ENCODE data around the gene CLASP2.
"Not testable (repeated sequence)": the region's sequence is repeated elsewhere in the genome, so short reads cannot be mapped to it uniquely, and the experiment has no call there.

Gene CLASP2

DNA sequence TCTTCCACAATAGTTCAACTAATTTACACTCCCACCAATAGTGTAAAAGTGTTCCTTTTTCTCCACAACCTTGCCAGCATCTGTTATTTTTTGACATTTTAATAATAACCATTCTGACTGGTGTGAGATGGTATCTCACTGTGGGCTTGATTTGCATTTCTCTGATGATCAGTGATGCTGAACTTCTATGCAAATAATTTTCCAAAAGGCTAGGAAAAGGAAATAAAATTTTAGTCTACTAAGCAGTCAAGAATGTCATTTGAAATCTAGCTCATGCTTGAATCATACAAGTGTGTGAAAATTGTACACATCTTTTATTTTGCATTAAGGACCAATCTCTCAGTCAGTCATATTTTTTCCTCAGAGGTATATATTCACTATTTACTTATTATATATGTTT lies 176.1 kb downstream of the CLASP2 start:
- DNase-seq (ENCODE audit: low spot score) = no peak

DNA sequence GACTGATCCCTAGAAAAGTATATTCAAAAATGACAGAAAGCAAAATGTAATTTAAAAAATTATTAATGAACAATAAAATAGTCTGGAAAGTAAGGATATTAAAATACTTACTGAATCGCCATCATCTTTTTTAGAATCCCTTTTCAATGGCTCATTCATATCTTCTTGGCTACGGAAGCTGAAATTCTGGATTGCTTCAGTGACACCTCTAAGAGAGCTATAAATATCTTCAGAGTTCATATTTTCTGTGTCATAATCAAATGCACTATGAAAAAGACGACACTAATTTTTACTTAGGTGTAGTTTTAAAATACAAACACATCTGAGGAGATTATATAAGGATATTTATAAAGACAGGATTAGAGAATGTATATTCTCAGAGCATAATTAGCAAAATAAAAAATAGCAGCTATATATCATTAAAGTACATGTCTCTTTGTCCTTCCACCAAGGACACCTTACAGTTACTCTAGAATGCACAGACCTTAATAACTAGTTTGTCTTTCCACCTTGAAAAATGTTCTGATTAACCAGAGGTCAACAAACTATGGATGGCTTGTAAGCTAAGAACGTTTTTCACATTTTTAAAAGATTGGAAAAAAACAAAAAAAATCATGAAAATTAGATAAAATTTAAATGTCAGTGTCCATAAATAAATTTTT lies 179.2 kb downstream of the CLASP2 start:
- no peak for DNase-seq (ENCODE audit: low spot score)

DNA sequence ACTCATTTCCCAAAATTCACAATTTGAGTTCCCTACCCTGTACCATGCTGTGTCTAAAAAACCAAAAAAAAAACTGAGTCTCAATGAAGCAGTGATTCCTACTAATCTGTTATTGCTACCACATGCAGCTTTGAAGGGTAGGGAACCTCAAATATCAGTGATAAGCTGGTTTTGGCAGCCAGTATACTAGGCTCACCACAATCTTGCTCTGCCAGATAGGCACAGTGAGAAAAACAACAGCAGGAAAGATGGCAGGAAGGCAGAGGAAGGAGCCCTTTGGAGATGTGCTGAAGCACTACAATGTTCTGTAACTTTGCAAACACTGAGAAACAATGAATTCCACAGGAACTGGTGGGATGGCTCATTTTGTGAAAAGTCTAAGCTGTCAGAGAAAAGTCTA lies 180.9 kb downstream of the CLASP2 start:
- DNase-seq (ENCODE audit: low spot score) = no peak

DNA sequence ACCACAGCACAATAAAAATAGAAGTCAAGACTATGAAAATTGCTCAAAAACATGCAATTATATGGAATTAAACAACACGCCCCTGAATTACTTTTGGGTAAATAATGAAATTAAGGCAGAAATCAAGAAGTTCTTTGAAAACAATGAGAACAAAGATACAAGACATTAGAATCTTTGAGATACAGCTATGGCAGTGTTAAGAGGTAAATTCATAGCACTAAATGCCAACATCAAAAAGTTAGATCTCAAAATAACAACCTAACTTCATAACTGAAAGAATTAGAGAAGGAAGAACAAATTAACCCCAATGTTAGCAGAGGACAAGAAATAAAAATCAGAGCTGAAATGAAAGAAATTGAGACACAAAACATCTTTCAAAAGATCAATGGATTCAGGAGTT lies 191.3 kb downstream of the CLASP2 start:
- DNase-seq (ENCODE audit: low spot score) = no peak

DNA sequence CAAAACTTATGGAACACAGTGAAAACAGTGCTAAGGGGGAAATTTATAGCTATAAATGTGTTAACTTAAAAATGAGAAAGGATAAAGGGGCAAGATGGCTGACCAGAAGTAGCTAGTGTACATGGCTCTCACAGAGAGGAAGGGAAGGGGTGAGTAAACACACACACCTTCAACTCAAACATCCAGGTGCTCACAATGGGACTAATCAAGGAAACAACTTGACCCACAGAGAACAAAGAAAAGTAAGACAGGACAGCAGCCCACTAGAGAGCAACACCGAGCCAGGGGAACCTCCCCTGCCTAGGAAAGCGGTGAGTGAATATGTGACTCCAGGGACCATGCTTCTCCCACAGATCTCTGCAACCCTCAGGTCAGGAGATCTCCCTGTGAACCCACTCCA lies 192.8 kb downstream of the CLASP2 start:
- no peak for DNase-seq (ENCODE audit: low spot score)

DNA sequence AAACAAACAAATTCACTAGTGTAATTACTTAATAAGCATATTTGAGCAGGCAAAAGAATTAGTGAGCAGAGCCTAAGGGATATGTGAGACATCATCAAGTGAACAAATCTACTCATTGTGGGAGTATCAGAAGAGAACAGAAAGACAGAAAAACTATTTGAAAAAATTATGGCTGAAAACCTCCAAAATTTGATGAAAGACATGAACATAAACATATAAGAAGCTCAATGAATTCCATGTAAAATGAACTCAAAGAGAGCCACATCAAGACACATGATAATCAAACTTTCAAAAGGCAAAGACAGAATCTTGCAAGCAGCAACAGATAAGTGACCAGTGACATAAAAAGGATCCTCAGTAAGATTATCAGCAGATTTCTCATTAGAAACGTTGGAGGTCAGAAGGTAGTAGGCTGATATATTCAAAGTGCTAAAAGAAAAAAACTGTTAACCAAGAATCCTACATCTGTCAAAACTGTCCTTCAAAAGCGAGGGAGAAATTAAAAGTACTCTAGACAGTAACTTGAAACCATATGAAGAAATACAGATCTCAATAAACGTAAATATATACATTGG lies 194.9 kb downstream of the CLASP2 start:
- no peak for DNase-seq (ENCODE audit: low spot score)

DNA sequence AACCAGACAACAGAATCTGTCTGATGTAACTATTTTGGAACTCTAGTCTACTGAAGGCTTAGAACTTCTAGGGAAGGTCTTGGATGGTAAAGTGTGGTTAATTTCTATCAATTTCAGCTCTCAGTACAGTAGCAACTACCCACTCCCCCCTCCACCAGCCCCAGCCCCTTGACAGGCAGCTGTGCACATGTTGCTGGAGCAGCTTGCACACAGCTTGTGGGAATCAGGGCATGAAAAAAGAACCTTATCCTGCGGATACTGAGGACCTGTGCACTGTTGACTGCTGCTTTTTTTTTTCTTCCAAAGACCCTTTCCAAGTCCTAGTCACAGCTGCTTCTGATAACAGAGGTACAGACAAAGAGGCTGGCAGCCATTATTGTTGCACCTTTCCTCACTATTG lies 196.3 kb downstream of the CLASP2 start:
- DNase-seq (ENCODE audit: low spot score) = no peak

DNA sequence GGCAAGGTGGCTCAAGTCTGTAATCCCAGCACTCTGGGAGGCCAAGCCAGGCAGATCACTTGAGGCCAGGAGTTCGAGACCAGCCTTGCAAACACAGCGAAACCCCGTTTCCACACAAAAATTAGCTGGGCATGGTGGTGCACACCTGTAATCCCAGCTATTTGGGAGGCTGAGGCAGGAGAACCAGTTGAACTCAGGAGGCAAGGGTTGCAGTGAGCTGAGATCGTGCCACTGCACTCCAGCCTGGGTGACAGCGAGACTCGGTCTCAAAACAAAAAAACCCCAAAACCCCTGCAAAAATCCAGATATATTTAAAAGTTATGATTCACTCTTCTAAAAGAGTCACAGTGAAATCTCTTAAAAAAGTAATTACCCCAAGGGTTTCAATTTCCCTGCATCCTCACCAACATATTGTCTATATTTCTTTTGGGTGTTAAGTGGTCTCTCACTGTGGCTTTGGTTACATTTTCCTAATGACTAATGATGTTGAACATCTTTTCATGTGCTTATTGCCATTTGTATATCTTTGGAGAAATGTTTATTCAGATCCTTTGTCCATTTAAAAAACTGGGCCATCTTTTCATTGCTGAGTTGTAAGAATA lies 204.7 kb downstream of the CLASP2 start:
- no peak for DNase-seq (ENCODE audit: low spot score)

DNA sequence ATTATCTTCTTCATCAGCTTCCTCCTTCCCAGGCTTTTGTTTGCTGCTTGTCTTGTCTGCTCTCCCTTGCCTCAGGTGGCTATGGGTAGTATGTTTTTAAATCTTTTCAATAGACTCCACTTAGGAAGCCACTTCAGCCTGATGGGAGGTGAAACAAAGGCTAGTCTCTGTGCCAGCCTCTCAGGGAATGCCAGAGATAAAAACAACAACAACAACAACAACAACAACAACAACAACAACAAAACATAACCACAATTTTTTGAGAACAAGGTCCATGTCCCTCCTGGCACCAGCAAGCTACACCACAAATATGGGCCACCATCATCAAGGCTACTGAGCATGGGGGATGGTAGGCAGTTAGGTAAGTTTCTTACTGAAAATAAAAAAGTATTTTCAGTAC lies 213.0 kb downstream of the CLASP2 start:
- DNase-seq (ENCODE audit: low spot score) = no peak

DNA sequence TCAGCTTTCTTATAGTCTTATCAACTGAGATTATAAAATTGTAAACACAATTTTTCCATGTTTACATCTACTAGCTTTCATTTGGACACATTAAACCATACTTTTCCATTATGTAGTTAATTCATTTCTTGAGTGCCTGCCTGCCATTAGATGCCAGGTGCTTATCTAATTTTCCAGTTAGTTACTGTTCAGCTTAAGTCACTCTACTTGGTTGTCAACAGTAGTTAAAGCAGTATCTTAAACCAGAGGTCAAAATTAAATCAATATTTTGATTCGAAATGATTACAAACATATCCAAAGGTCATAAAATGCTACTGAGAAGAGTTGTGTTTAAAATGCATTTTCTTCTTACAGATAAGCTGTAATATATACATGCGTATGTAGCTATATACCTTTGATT lies 221.6 kb downstream of the CLASP2 start:
- DNase-seq (ENCODE audit: low spot score) = no peak

DNA sequence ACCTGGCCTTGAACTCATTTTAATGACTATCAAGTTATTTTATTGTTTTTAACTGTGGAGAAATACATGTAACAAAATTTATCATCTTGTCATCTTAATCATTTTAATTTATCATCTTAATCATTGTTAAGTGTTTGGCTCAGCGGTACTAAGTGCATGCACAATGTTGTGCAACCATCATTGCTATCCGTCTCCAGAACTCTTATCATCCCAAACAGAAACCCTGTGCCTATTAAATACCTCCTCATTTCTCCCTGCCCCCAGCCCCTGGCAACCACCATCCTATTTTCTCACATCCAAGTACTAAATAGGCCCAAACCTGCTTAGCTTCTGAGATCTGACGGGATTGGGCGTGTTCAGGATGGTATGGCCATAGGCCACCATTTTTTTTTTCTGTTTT lies 226.3 kb downstream of the CLASP2 start:
- no peak for DNase-seq (ENCODE audit: low spot score)

DNA sequence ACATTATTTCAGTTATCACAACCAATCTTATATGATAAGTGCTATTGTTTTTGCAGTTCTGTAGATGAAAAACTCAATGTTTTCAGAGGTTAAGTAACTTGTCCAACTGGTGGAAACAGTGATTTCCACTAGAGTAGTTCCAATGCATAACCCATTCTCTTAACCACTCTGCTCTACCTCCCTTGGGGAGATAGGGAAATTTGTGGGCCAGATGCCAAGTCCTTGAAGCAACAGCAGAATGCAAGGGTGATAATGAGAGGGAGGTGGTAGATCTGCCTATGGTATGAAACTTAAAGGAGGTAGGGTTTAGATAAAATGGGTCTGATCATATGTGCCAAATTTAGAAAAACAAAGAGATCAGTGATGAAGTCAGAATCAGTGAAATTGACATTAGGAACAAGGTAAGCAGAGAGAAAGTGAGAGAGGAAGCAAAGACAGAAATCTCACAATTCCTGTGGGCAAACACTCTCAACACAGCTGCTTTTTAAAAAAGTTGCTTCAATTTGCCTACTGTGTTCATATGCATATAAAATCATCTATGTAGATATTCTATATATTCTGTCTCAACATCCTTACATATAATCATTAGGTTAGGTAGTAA lies 227.3 kb downstream of the CLASP2 start:
- DNase-seq (ENCODE audit: low spot score) = no peak

DNA sequence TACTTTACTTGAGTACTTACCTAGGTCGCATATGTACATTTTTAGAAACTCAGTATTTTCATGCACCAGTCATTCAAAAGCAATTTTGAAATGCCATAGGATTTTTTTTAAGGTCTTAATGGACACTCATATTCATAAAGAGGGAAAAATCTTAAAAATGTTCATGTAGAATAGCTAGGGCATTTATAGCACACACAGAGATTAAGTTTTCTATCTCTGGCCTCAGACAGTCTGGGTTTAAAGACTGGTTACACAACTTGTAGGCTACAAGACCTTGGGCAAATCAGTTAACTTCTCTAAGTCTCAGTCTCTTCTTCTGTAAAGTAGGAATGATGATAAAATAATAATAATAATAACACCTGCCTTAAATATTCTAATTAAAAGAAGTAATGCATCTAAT lies 229.4 kb downstream of the CLASP2 start:
- DNase-seq (ENCODE audit: low spot score) = no peak

DNA sequence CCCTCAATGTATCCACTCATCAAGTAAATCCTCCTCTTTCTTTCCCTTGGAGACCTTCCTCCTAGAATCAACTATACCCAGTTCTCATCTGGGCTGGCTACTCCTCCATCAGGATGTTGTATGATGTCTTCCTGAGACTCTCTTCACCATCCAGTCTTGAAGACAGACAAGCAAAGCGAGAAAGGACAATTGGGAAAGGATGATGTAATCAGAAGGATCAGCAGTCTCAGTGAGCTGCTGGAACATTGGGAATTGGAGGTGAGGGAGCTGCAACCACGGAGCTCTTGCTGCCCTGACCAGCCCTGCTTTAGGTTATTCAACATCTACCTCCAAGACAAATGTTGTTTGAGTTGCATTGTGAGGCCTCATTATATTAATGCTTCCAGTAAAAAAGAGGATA lies 229.8 kb downstream of the CLASP2 start:
- DNase-seq (ENCODE audit: low spot score) = no peak

DNA sequence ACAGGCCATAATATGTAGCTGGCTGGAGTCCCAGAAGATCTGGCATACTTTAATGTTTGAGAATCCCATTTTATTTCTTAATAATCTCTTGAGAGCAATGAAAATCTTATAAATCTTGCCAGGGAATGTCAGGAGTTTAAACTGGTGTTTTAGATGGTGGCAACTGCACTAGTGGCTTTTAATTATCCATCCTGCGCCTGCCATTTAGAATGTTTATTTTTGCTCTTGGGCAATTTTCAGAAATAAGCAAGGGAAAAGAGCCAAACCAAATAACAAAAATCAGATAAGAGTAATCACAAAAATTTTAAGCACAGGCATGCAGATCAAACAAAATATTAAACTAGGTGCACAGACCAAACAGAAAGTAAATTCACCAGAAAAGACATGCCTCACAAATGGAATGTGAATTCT lies 235.9 kb downstream of the CLASP2 start:
- no peak for DNase-seq (ENCODE audit: low spot score)

DNA sequence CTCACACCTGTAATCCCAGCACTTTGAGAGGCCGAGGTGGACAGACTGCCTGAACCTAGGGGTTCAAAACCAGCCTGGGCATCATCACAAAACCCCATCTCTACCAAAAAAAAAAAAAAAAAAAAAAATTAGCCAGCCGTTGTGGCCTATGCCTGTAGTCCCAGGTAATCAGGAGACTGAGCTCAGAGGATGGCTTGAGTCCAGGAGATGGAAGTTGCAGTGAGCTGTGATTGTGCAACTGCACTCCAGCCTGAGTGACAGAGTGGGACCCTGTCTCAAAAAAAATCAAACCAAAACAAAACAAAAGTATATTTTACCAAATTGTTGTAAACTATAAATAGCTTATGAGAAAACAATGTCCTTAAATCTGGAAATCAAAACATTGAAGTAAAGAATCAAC lies 243.2 kb downstream of the CLASP2 start:
- DNase-seq (ENCODE audit: low spot score) = no peak

DNA sequence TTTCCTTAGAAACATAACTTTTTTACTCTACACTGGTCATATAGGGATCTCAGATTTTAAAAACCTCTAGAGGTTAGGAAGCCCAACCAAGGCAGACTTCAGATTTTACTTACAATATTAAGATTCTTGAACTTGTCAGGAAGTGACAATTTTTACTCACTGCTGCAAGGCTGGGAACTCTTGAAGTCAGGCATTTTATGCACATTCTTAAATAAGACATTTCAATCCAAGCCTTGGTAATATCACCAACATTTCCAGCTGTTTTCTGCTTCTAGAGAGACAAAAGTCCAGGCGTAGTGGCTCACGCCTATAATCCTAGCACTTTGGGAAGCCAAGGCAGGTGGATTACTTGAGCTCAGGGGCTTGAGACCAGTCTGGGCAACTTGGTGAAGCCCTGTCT lies 244.2 kb downstream of the CLASP2 start:
- DNase-seq (ENCODE audit: low spot score) = no peak

DNA sequence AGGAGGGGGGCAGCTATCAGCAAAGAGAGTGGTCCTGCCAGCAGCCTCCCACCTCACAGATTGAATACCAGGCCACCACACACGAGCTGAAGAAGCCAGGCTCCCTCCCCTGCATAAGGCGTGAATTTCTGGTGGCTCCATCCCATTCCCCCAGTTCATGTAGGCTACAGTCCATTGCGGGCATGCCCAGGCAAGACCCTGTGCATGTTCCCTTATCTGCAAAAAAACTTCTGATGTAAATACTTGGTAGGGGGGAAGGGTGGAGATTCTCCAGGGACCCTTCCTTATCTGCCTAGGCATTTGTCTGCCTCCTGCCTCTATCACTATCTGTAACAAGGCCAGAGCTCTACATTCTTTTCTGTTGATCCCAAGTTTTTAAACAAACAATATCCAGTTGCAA lies 250.3 kb downstream of the CLASP2 start:
- DNase-seq (ENCODE audit: low spot score) = no peak

DNA sequence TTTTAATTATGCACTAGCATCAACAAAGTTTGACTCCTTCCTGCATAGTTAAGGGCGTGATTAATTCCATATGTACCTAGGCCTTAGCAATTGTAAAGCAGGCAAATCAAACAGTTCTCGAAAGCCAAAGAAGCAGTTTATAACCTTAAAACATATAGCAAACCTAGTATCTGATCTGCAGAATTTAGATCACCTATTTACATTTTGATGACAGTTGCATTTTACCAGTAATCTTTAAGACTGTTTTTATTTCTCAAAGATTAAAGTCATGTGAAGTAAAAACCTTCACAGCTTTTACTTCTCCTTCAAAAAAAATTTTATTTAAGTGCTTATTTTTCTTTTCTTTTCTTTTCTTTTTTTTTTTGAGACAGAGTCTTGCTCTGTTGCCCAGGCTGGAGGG lies 257.0 kb downstream of the CLASP2 start:
- DNase-seq (ENCODE audit: low spot score) = no peak

DNA sequence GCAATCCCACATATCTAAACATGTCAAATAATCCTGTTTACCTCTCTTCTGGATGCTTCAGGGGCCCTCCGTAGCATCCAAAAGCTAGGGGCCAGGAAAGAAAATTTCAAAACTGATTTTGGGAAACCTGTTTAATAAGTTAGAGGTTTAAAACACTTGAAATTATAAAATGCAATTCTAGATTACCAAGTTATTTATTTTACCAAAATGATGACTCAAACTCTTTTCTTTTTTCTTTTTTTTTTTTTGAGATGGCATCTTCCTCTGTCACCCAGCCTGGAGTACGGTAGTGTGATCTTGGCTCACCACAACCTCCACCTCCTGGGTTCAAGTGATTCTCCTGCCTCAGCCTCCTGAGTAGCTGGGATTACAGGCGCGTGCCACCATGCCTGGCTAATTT lies 258.5 kb downstream of the CLASP2 start:
- not testable (repeated sequence) for DNase-seq (ENCODE audit: low spot score)

DNA sequence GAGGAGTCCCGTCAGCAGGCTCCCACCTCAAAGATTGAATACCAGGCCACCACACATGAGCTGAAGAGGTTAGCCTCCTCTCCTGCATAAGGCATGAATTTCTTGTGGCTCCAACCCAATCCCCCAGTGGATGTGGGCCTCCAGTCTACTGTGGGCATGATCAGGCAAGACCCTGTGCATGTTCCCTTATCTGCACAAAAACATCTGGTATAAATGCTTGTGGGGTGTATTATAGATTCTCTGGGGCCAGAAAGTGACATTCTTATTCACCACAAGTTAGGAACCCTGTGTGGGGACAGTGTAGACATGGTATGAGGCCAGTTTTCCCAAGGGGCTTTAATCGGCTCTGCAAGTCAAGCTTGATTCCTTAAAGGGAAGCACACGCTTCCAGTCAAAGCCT lies 259.6 kb downstream of the CLASP2 start:
- DNase-seq (ENCODE audit: low spot score) = no peak

DNA sequence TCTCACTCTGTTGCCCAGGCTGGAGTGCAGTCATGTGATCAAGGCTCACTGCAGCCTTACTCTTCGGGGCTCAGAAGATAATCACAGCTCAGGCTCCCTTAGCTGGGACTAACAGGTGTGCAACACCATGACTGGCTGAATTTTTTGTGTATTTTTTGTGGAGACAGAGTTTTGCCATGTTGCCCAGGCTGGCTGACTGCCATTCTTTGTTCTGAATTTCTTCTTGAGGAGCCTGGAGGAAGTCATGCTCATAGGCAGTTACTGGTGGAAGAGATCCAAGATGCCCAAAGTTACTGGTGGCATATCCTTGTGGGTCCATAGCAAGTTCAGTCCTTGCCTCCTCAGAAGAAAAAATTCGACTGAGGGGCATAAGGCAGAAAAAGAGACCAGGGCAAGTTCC lies 261.3 kb downstream of the CLASP2 start:
- DNase-seq (ENCODE audit: low spot score) = no peak

DNA sequence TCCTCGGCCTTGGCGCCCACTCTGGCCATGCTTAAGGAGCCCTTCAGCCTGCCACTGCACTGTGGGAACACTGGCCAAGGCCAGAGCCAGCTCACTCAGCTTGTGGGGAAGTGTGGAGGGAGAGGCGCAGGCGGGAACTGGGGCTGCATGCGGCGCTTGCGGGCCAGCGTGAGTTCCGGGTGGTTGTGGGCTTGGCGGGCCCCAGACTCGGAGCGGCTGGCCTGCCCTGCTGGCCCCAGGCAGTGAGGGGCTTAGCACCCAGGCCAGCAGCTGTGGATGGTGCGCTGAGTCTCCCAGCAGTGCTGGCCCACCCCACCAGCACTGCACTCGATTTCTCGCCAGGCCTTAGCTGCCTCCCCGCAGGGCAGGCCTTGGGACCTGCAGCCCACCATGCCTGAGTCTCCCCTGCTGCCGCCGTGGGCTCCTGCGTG lies 264.7 kb downstream of the CLASP2 start:
- DNase-seq (ENCODE audit: low spot score) = no peak

DNA sequence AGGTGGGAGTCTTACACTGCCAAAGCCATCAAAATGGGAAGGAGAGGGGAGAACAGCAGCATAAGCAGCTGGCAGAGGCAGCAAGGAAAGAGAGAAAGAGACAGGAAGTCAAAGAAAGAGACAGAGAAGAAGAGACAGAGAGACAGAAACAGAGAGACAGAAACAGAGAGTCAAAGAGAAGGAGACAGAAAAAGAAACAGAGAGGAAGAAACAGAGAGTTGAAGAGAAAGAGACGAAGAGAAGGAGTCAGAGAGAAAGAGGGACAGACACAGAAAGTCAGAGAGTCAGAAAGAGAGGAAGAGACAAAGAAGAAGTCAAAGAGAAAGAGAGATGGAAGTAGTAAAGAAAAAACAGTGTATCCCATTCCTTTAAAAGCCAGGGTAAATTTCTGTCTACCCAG lies 266.1 kb downstream of the CLASP2 start:
- not testable (repeated sequence) for DNase-seq (ENCODE audit: low spot score)

Measured in cerebellar cortex (tissue), 1 donor.